ENCODE data around the gene GNS. TPM values are rescaled to one million over a fixed set of nuclear protein-coding genes. Genes with fewer than 3 reads are reported as not detected.
A peak's percentile ranks its signal among the peaks of the same experiment; 100 is the strongest.

GNS gene
- total RNA-seq, 2 donors from 2014 or later = 76.5 to 106 TPM

DNA sequence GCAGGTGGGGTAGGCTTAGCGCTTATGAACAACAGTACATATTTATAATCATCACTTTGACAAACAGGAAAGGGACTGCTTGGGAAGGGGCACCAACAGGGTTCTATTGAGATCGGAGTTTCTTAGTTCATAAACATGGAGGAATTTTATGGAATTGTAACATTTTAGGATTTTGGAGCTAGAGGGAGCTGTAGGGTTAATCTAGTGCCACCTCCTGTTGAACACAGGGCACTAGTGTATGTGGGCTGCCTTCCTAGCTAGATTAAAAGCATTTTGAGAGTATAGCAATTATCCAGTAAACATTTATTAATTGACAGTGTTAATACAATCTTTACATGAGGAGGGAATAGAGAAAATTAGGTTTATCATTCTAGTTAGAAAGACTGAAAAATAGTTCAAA, 42.2 kb upstream of the GNS start:
- Histone ChIP-seq H3K27me3 (no peaks in the 10 kb centered on the region), H3K4me3 (no peak overlapping the region), H3K4me1 (no peaks in the 10 kb centered on the region), H3K27ac (no peak overlapping the region), H3K36me3 (no peaks in the 10 kb centered on the region), H3K9me3 (no peaks in the 10 kb centered on the region)
- TF ChIP-seq, protein P1, sequence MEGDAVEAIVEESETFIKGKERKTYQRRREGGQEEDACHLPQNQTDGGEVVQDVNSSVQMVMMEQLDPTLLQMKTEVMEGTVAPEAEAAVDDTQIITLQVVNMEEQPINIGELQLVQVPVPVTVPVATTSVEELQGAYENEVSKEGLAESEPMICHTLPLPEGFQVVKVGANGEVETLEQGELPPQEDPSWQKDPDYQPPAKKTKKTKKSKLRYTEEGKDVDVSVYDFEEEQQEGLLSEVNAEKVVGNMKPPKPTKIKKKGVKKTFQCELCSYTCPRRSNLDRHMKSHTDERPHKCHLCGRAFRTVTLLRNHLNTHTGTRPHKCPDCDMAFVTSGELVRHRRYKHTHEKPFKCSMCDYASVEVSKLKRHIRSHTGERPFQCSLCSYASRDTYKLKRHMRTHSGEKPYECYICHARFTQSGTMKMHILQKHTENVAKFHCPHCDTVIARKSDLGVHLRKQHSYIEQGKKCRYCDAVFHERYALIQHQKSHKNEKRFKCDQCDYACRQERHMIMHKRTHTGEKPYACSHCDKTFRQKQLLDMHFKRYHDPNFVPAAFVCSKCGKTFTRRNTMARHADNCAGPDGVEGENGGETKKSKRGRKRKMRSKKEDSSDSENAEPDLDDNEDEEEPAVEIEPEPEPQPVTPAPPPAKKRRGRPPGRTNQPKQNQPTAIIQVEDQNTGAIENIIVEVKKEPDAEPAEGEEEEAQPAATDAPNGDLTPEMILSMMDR (IDR thresholded peaks at IDR 0.05) = no peak
- no peak for DNase-seq (ENCODE audit: low spot score)

DNA sequence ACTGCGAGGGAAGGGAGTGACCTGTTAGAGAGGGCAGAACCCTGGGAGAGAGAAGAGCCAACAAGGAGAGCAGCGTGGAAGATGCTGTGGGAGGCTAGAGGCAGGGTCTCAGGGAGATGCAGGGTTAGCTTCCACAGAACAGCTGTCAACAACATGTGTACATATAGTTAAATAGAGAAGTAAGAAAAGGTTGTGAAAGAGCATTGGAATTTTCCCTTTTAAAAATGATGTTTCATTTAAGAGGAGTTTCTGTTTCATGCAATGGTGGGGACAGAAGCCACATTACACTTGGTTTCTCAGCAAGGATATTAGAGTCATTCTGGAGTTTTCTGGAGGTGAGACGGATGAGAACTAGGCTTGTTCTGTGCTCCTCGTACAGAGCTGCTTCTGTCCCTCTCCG, 41.4 kb upstream of the GNS start:
- H3K36me3 ChIP-seq = no peaks in the 10 kb centered on the region
- H3K27ac ChIP-seq = no peak overlapping the region
- TF ChIP-seq, protein P1 (IDR thresholded peaks at IDR 0.05) = no peak

DNA sequence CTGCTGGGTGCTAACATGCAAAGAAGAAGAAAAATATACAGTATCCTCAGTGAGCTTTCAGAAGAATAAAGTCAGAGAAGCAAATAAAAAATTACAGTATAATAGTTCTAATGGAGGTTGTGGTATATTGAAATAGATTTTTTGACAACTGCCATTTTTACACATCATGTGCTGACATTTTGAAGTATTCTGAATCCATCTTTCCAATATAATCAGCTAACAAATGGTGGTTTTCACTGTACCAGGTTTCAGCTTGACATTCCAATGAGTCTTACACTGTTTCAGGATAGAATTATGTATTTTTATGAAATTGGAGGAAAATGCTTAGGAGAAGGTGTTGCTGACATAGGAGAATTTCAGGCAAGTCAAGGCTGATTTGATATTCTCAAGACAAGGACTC, 39.0 kb upstream of the GNS start:
- H3K4me3 ChIP-seq = no peak overlapping the region
- TF ChIP-seq, protein P1 (IDR thresholded peaks at IDR 0.05) = no peak

More for the DNA sequence above, 41.4 kb upstream of the GNS start:
- Histone ChIP-seq H3K27me3 (no peaks in the 10 kb centered on the region), H3K4me3 (no peak overlapping the region), H3K9me3 (no peaks in the 10 kb centered on the region), H3K4me1 (no peaks in the 10 kb centered on the region)
- no peak for DNase-seq (ENCODE audit: low spot score)

DNA sequence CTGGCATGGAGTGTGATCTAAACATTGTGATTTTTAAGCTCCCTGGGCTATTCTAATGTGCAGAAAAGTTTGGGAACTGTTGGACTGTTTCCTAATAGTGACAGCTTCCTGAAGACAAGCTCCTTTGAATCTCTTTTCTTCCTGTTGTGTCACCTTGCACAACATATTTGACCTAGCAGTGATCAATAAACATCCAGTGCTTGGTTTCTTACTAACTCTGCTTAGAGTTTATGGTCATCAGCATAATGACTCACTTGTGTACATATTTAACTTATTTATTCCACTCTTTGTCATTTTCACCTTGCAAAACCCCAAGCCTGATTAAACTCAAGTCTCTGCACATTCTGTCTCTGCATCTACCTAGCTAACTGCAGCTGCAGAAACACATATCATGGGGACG, 38.0 kb upstream of the GNS start:
- Histone ChIP-seq H3K27me3 (no peaks in the 10 kb centered on the region), H3K36me3 (no peaks in the 10 kb centered on the region), H3K4me1 (no peaks in the 10 kb centered on the region), H3K9me3 (no peaks in the 10 kb centered on the region), H3K4me3 (no peak overlapping the region), H3K27ac (no peak overlapping the region)
- TF ChIP-seq, protein P1 (IDR thresholded peaks at IDR 0.05) = no peak
- no peak for DNase-seq (ENCODE audit: low spot score)

More for the DNA sequence above, 39.0 kb upstream of the GNS start:
- Histone ChIP-seq H3K4me1 (no peaks in the 10 kb centered on the region), H3K27me3 (no peaks in the 10 kb centered on the region), H3K9me3 (no peaks in the 10 kb centered on the region), H3K27ac (no peak overlapping the region), H3K36me3 (no peaks in the 10 kb centered on the region)
- DNase-seq (ENCODE audit: low spot score) = no peak

DNA sequence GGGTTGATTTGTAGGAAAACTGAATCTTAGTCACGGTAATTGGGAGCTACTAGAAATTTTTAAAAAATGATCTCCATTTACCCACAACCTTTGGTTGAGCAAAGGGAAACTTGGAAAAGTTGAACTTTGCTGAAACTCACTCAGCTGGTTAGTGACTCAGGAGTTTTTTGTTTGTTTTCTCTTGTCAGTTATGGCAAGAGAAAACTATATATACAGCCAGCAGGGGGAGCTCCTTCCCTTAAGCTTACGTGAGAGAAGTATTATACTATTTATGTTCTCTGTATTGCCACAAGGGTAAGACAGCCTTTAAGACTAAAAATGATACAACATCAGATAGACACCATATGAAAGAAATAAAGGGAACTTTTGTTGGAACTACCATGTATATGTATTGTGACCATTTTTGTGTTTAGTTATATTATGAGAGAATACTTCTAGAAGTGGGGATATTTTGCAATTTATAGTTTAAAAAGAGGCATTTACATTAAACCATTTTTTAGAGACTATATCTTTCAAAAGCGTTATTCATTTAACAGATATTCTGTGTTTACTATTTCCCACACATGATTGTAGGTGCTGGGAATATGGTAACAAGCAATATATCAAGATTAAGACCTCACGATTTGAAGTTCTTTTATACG, 37.1 kb upstream of the GNS start:
- H3K4me3 ChIP-seq = no peak overlapping the region
- no peak for DNase-seq (ENCODE audit: low spot score)
- H3K27me3 ChIP-seq = no peaks in the 10 kb centered on the region

More for the DNA sequence above, 37.1 kb upstream of the GNS start:
- no peaks in the 10 kb centered on the region for H3K9me3 ChIP-seq
- H3K36me3 ChIP-seq = no peaks in the 10 kb centered on the region
- H3K4me1 ChIP-seq = no peaks in the 10 kb centered on the region
- H3K27ac ChIP-seq = no peak overlapping the region
- TF ChIP-seq, protein P1 (IDR thresholded peaks at IDR 0.05) = peak; percentile 70 to 85
